Activated naive CD8-positive, alpha-beta T cell treated with anti-CD3 and anti-CD28 coated beads for 36 hours (primary cell): ENCODE measurements around the gene IGSF9B. TPM values are rescaled to one million over a fixed set of nuclear protein-coding genes. Genes with fewer than 3 reads are reported as not detected.
A peak's percentile ranks its signal among the peaks of the same experiment; 100 is the strongest.

ENCODE experiments used
- DNase-seq: peaks from one replicate; pipeline ENCODE4 v3.0.0; 2021
- H3K27ac Mint-ChIP-seq: one replicate; pipeline ENCODE4 v1.8.0; 2022; ENCODE audit warnings: mild to moderate bottlenecking, moderate library complexity, mixed read lengths
- H3K27me3 Mint-ChIP-seq: one replicate; pipeline ENCODE4 v1.8.0; 2022; ENCODE audit warnings: mild to moderate bottlenecking, mixed read lengths
- H3K36me3 Mint-ChIP-seq: one replicate; pipeline ENCODE4 v1.8.0; 2021; ENCODE audit warnings: mild to moderate bottlenecking, mixed read lengths
- H3K4me1 Mint-ChIP-seq: one replicate; pipeline ENCODE4 v1.8.0; 2021; ENCODE audit warnings: mixed read lengths
- H3K4me3 Mint-ChIP-seq: one replicate; pipeline ENCODE4 v1.8.0; 2022; ENCODE audit warnings: mild to moderate bottlenecking, moderate library complexity, mixed read lengths
- H3K9me3 Mint-ChIP-seq: one replicate; pipeline ENCODE4 v1.8.0; 2022; ENCODE audit warnings: mixed read lengths
- total RNA-seq, 2 experiments: library from RNA; stranded (reverse); gene quantifications; one replicate each; pipeline ENCODE4 v1.2.3, GENCODE V29; 2021

IGSF9B gene
- total RNA-seq, 2 experiments from 2014 or later: 36.0 to 46.5 TPM

GRCh38 chr11:133952199-133953190, 4.3 kb downstream of the IGSF9B start:
- H3K36me3 Mint-ChIP-seq: peaks cover 15% of the 10 kb centered on the region
- no peaks in the 10 kb centered on the region for H3K9me3 Mint-ChIP-seq
- H3K27ac Mint-ChIP-seq: no peak overlapping the region
- H3K27me3 Mint-ChIP-seq: peaks cover 4% of the 10 kb centered on the region
- DNase-seq: no peak
- peaks cover 56% of the 10 kb centered on the region for H3K4me1 Mint-ChIP-seq
- peak overlapping the region; percentile 85 for H3K4me3 Mint-ChIP-seq

GRCh38 chr11:133951327-133952198, 5.2 kb downstream of the IGSF9B start:
- H3K4me1 Mint-ChIP-seq: peaks cover 60% of the 10 kb centered on the region
- no peaks in the 10 kb centered on the region for H3K9me3 Mint-ChIP-seq
- no peak overlapping the region for H3K4me3 Mint-ChIP-seq
- peaks cover 4% of the 10 kb centered on the region for H3K27me3 Mint-ChIP-seq
- no peak for DNase-seq
- H3K27ac Mint-ChIP-seq: no peak overlapping the region
- H3K36me3 Mint-ChIP-seq: peaks cover 15% of the 10 kb centered on the region

- H3K36me3 Mint-ChIP-seq: peaks cover 15% of the 10 kb centered on the region
- no peak overlapping the region for H3K27ac Mint-ChIP-seq
- no peak overlapping the region for H3K4me3 Mint-ChIP-seq
- DNase-seq: no peak
- H3K4me1 Mint-ChIP-seq: peaks cover 67% of the 10 kb centered on the region
- no peaks in the 10 kb centered on the region for H3K9me3 Mint-ChIP-seq
- H3K27me3 Mint-ChIP-seq: peaks cover 4% of the 10 kb centered on the region
Observed at GRCh38 chr11:133950874-133951326, 5.9 kb downstream of the IGSF9B start.

GRCh38 chr11:133950421-133950820, 6.3 kb downstream of the IGSF9B start:
- no peak for DNase-seq
- no peak overlapping the region for H3K27ac Mint-ChIP-seq
- H3K4me1 Mint-ChIP-seq: peaks cover 72% of the 10 kb centered on the region
- H3K9me3 Mint-ChIP-seq: no peaks in the 10 kb centered on the region
- no peak overlapping the region for H3K4me3 Mint-ChIP-seq
- H3K27me3 Mint-ChIP-seq: peaks cover 4% of the 10 kb centered on the region
- H3K36me3 Mint-ChIP-seq: peaks cover 13% of the 10 kb centered on the region

- no peak overlapping the region for H3K27ac Mint-ChIP-seq
- no peaks in the 10 kb centered on the region for H3K9me3 Mint-ChIP-seq
- H3K36me3 Mint-ChIP-seq: peaks cover 8% of the 10 kb centered on the region
- DNase-seq: no peak
- H3K27me3 Mint-ChIP-seq: peaks cover 4% of the 10 kb centered on the region
- no peak overlapping the region for H3K4me3 Mint-ChIP-seq
- peaks cover 73% of the 10 kb centered on the region for H3K4me1 Mint-ChIP-seq
Observed at GRCh38 chr11:133949129-133949528, 7.6 kb downstream of the IGSF9B start.

- Mint-ChIP-seq H3K9me3 (no peaks in the 10 kb centered on the region), H3K36me3 (peaks cover 8% of the 10 kb centered on the region), H3K27me3 (peaks cover 2% of the 10 kb centered on the region), H3K4me1 (peaks cover 70% of the 10 kb centered on the region), H3K4me3 (peak overlapping the region; percentile 58), H3K27ac (no peak overlapping the region)
- no peak for DNase-seq
Observed at GRCh38 chr11:133948711-133949110, 8.1 kb downstream of the IGSF9B start.

GRCh38 chr11:133947321-133947756, 9.4 kb downstream of the IGSF9B start:
- DNase-seq: peak; percentile 72
- H3K9me3 Mint-ChIP-seq: no peaks in the 10 kb centered on the region
- H3K27me3 Mint-ChIP-seq: no peaks in the 10 kb centered on the region
- H3K4me1 Mint-ChIP-seq: peaks cover 59% of the 10 kb centered on the region
- H3K4me3 Mint-ChIP-seq: peak overlapping the region; percentile 58
- peak overlapping the region; percentile 12 for H3K27ac Mint-ChIP-seq
- peaks cover 17% of the 10 kb centered on the region for H3K36me3 Mint-ChIP-seq

- H3K27me3 Mint-ChIP-seq: no peaks in the 10 kb centered on the region
- peak; percentile 66 for DNase-seq
Observed at GRCh38 chr11:133946541-133947318, 10.0 kb downstream of the IGSF9B start.

GRCh38 chr11:133946051-133946450, 10.7 kb downstream of the IGSF9B start:
- H3K36me3 Mint-ChIP-seq: peaks cover 27% of the 10 kb centered on the region
- H3K9me3 Mint-ChIP-seq: no peaks in the 10 kb centered on the region
- no peak for DNase-seq
- H3K4me3 Mint-ChIP-seq: peak overlapping the region; percentile 75
- peaks cover 67% of the 10 kb centered on the region for H3K4me1 Mint-ChIP-seq
- no peaks in the 10 kb centered on the region for H3K27me3 Mint-ChIP-seq
- H3K27ac Mint-ChIP-seq: peak overlapping the region; percentile 94

More at GRCh38 chr11:133946541-133947318, 10.0 kb downstream of the IGSF9B start:
- Mint-ChIP-seq H3K27ac (peak overlapping the region; percentile 73), H3K9me3 (no peaks in the 10 kb centered on the region), H3K36me3 (peaks cover 23% of the 10 kb centered on the region), H3K4me3 (peak overlapping the region; percentile 58), H3K4me1 (peaks cover 63% of the 10 kb centered on the region)

GRCh38 chr11:133945087-133945974, 11.4 kb downstream of the IGSF9B start:
- H3K36me3 Mint-ChIP-seq: peaks cover 32% of the 10 kb centered on the region
- peak; percentile 91 for DNase-seq
- H3K4me3 Mint-ChIP-seq: peak overlapping the region; percentile 75
- no peaks in the 10 kb centered on the region for H3K9me3 Mint-ChIP-seq
- H3K27me3 Mint-ChIP-seq: no peaks in the 10 kb centered on the region
- peak overlapping the region; percentile 94 for H3K27ac Mint-ChIP-seq
- peaks cover 67% of the 10 kb centered on the region for H3K4me1 Mint-ChIP-seq

- Mint-ChIP-seq H3K27me3 (no peaks in the 10 kb centered on the region), H3K9me3 (no peaks in the 10 kb centered on the region), H3K36me3 (peaks cover 44% of the 10 kb centered on the region), H3K27ac (peak overlapping the region; percentile 94), H3K4me3 (peak overlapping the region; percentile 75), H3K4me1 (peaks cover 60% of the 10 kb centered on the region)
- DNase-seq: no peak
Observed at GRCh38 chr11:133943950-133944698, 12.6 kb downstream of the IGSF9B start.

GRCh38 chr11:133942577-133942976, 14.2 kb downstream of the IGSF9B start:
- no peak overlapping the region for H3K27ac Mint-ChIP-seq
- peaks cover 47% of the 10 kb centered on the region for H3K4me1 Mint-ChIP-seq
- H3K4me3 Mint-ChIP-seq: no peak overlapping the region
- H3K9me3 Mint-ChIP-seq: no peaks in the 10 kb centered on the region
- DNase-seq: no peak
- no peaks in the 10 kb centered on the region for H3K27me3 Mint-ChIP-seq
- peaks cover 41% of the 10 kb centered on the region for H3K36me3 Mint-ChIP-seq

- H3K9me3 Mint-ChIP-seq: no peaks in the 10 kb centered on the region
Observed at GRCh38 chr11:133941546-133941945, 15.2 kb downstream of the IGSF9B start.

More at GRCh38 chr11:133941546-133941945, 15.2 kb downstream of the IGSF9B start:
- Mint-ChIP-seq H3K27ac (no peak overlapping the region), H3K4me3 (no peak overlapping the region), H3K4me1 (peaks cover 38% of the 10 kb centered on the region), H3K36me3 (peaks cover 41% of the 10 kb centered on the region), H3K27me3 (no peaks in the 10 kb centered on the region)
- no peak for DNase-seq
